GM03348 (cell line): ENCODE results near the gene MTARC2.
A peak's percentile ranks its signal among the peaks of the same experiment; 100 is the strongest.

Experiments used
- DNase-seq: peaks from one replicate; pipeline ENCODE4 v3.0.0; 2012; ENCODE audit warnings: low spot score

Gene MTARC2

GRCh38 chr1:220803401-220804201 lies 55.5 kb downstream of the MTARC2 start:
- DNase-seq: peak; percentile 57

- no peak for DNase-seq
Observed at GRCh38 chr1:220804202-220804586, 56.1 kb downstream of the MTARC2 start.

GRCh38 chr1:220806408-220806807 lies 58.3 kb downstream of the MTARC2 start:
- no peak for DNase-seq

- DNase-seq: no peak
Observed at GRCh38 chr1:220807726-220808125, 59.6 kb downstream of the MTARC2 start.

DNA sequence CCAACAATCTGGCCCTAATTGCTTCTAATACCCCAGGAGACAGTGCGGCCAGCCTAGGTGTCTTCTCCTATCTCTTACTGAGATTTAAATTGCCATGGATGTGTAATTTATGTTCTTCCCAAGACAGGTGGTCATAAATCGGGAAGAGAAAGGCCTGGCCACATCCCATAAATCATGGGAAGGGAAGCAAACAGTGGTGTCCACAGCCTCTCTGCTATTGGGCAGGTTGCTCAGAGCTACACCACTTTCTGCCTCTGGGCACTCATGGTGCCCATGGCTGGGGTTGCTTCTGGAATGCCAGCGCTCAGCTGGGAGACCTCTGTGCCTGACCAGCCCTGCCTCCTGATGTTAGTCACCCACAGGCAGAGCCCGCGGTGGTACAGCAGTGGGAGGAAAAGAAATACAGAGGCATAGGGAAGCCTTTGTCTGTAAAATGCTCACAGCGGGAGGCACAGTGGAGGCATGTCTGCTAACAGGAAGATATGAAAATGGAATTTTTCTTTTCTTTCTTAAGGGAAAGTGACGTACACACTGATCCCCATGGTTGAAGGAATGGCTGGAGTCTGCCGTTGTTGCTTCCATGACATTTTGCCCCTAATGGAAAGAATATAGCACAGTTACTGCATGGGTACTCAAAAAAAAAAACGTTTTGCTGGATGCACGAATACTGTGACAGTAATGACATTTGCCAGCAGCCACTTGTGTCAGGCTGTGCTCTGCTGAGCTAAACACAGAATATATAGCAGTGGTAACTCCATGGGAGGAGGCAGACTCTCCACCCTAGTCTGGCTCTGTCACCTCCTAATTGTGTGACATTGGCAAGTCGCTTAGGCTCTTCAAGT lies 60.4 kb downstream of the MTARC2 start:
- no peak for DNase-seq

- no peak for DNase-seq
Observed at GRCh38 chr1:220809187-220809550, 61.0 kb downstream of the MTARC2 start.

GRCh38 chr1:220809704-220810103 lies 61.6 kb downstream of the MTARC2 start:
- DNase-seq: no peak

- peak; percentile 88 for DNase-seq
Observed at GRCh38 chr1:220810179-220810653, 62.1 kb downstream of the MTARC2 start.

DNA sequence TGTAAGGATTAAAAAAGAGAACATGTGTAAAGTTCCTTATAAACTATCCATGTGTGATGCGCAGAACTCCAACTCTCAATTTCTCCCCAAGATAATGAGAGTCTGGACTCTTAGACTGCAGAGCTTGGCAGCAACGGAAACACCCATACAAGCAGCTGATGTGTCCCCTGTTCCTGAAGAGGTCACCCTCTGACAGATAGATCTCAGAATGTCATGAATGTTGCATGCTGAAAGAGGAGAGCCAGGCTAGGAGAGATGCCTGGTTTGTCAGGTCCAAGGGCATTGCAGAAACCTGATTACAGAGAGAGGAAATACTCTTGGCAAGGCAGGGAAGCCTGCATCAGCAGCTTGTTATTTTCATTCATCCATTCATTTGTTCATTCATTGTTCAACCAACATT lies 62.8 kb downstream of the MTARC2 start:
- no peak for DNase-seq

- DNase-seq: no peak
Observed at GRCh38 chr1:220811695-220812094, 63.6 kb downstream of the MTARC2 start.

GRCh38 chr1:220812308-220812707 lies 64.2 kb downstream of the MTARC2 start:
- no peak for DNase-seq

- no peak for DNase-seq
Observed at GRCh38 chr1:220813013-220813412, 64.9 kb downstream of the MTARC2 start.

DNA sequence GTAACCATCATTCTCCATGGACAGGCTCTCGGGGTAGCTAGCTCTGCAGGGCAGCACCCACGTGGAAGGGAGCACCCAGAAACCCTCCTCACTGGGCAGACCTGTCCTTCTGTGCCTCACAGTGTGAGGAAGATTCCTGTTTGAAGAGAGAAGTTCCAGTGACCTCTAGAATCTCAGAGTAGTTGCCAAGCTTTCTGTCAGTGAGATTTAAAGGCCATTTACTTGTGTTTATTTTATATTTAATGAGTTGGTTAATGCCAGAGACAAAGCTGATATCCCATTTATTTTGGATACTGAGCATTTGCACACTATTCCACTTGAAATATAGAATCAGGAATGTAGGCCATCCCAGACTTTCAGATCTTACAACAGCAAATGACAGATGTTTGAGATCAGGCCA lies 67.3 kb downstream of the MTARC2 start:
- no peak for DNase-seq

- DNase-seq: peak; percentile 73
Observed at GRCh38 chr1:220817907-220818306, 69.8 kb downstream of the MTARC2 start.

GRCh38 chr1:220818421-220819173 lies 70.5 kb downstream of the MTARC2 start:
- peak; percentile 86 for DNase-seq

GRCh38 chr1:220819467-220820026 lies 71.4 kb downstream of the MTARC2 start:
- DNase-seq: peak; percentile 35

GRCh38 chr1:220824031-220824989 lies 76.2 kb downstream of the MTARC2 start:
- no peak for DNase-seq

DNA sequence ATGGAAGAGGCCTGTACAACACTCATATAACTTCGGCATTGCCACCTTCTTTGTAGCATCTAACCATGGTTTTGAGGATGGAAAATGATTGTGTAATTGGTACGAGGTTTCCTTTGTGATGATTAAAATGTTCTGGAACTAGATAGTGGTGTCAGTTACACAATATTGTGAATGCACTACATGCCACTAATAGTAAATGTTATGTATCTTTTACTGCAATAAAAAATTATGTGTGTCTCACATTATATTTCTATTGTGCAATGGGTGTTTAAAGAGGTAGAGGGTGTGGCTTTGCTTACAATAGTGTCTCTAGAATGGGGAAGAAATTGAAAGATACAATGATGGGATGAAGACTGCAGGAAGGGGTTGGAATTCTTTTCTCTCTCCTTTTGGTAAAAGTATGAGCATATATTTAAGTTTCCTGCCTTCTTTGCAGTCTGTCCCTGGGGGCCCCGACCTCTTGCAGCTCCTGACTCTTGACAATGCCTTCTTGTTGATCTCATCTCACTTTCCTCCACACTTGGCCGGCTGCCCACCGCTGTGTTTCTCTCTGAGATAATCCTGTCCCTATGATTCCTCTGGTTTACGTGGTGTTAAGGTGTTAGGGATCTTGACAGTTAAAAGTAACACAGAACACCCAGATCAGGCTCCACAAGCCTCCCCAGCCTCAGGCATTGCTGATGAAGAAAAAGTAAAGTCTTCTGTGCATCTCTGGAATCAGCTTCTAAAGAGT lies 77.9 kb downstream of the MTARC2 start:
- DNase-seq: no peak

GRCh38 chr1:220826729-220827128 lies 78.6 kb downstream of the MTARC2 start:
- no peak for DNase-seq
